H1 (cell line): Measurements from ENCODE around the gene CRCP. TPM values are rescaled to one million over a fixed set of nuclear protein-coding genes. Genes with fewer than 3 reads are reported as not detected.

Experiments
- CTCF ChIA-PET: fragments of 300-600 bp; sonication (Branson Sonifier 250); formaldehyde crosslinking; loops from one replicate; lab custom pipeline; 2021; ENCODE audit not compliant: partially characterized antibody; lab: Charles Lee
- POLR2A ChIA-PET: fragments of 300-600 bp; sonication (Branson Sonifier 250); formaldehyde crosslinking; loops from one replicate; lab custom pipeline; 2021; ENCODE audit warnings: inconsistent platforms; ENCODE audit not compliant: partially characterized antibody; lab: Charles Lee
- DNase-seq, 2 experiments: peaks; one replicate each; pipeline versions ENCODE4 v3.0.0 to v3.0.0-alpha.2; 2010 to 2022; ENCODE audit warnings: low spot score in 2 of 2, low read depth in 1 of 2, mixed read lengths in 1 of 2
- FAIRE-seq: peaks from 2 replicates; lab custom pipeline; 2011; peaks lifted over from hg19 to GRCh38; lab: Jason Lieb, UNC
- H2AFZ ChIP-seq: 2 replicates; pipeline ENCODE4 v1.8.1; 2012; ENCODE audit warnings: low read length, inconsistent platforms
- H2AK5ac ChIP-seq: 2 replicates; pipeline ENCODE4 v1.6.1; 2013; ENCODE audit warnings: low read depth, low read length
- H2BK120ac ChIP-seq: replicated peaks from 2 replicates; pipeline ENCODE3; 2013; ENCODE audit warnings: low read depth, low read length, inconsistent platforms
- H2BK12ac ChIP-seq: 2 replicates; pipeline ENCODE4 v1.6.1; 2013; ENCODE audit warnings: low read depth, low read length
- H2BK15ac ChIP-seq: 2 replicates; pipeline ENCODE4 v1.6.1; 2013; ENCODE audit warnings: low read length
- H2BK20ac ChIP-seq: 2 replicates; pipeline ENCODE4 v1.6.1; 2013; ENCODE audit warnings: low read length
- H2BK5ac ChIP-seq: 2 replicates; pipeline ENCODE4 v1.6.1; 2013; ENCODE audit warnings: low read depth, low read length
- H3K14ac ChIP-seq: 2 replicates; pipeline ENCODE4 v1.6.1; 2013; ENCODE audit warnings: inconsistent platforms; ENCODE audit not compliant: insufficient read length
- H3K18ac ChIP-seq: 2 replicates; pipeline ENCODE4 v1.6.1; 2013; ENCODE audit warnings: low read length; ENCODE audit errors: extremely low read depth
- H3K23ac ChIP-seq: 2 replicates; pipeline ENCODE4 v1.6.1; 2013; ENCODE audit warnings: inconsistent platforms; ENCODE audit not compliant: insufficient read length
- H3K23me2 ChIP-seq: 2 replicates; pipeline ENCODE4 v1.6.1; 2013; ENCODE audit warnings: low read depth, low read length
- H3K27ac ChIP-seq: 2 replicates; pipeline ENCODE4 v1.6.1; 2011; ENCODE audit warnings: low read depth, low read length, inconsistent platforms
- H3K27me3 ChIP-seq, 4 experiments: replicated peaks in 1 of 4; 1 replicate in 1 of 4; 2 replicates in 3 of 4; pipeline versions ENCODE4 v1.6.1 to v1.8.1; 2011 to 2013; ENCODE audit warnings: low read length in 3 of 4, mild to moderate bottlenecking in 3 of 4, inconsistent platforms in 2 of 4, mixed read lengths in 2 of 4, moderate library complexity in 1 of 4; ENCODE audit not compliant: control insufficient read depth in 3 of 4, insufficient read depth in 3 of 4; ENCODE audit errors: extremely low read depth in 1 of 4
- H3K36me3 ChIP-seq, 4 experiments: 2 replicates each; pipeline versions ENCODE4 v1.6.1 to v1.8.1; 2011 to 2013; ENCODE audit warnings: mild to moderate bottlenecking in 4 of 4, low read length in 3 of 4, moderate library complexity in 2 of 4, control low read depth in 1 of 4, inconsistent platforms in 1 of 4; ENCODE audit not compliant: insufficient read depth in 4 of 4, control insufficient read depth in 2 of 4
- H3K4ac ChIP-seq: replicated peaks from 2 replicates; pipeline ENCODE3; 2013; ENCODE audit warnings: low read length, low read depth, mixed read lengths, inconsistent platforms; ENCODE audit not compliant: insufficient read length
- H3K4me1 ChIP-seq, 4 experiments: replicated peaks in 1 of 4; 1 replicate in 1 of 4; 2 replicates in 3 of 4; pipeline versions ENCODE4 v1.6.1 to v1.8.1; 2011 to 2013; ENCODE audit warnings: low read length in 3 of 4, inconsistent platforms in 2 of 4, mixed read lengths in 1 of 4; ENCODE audit not compliant: insufficient read depth in 4 of 4, control insufficient read depth in 3 of 4
- H3K4me2 ChIP-seq, 2 experiments: 2 replicates each; pipeline versions ENCODE4 v1.6.1 to v1.8.1; 2011 to 2013; ENCODE audit warnings: low read depth in 2 of 2, low read length in 2 of 2, control low read depth in 1 of 2, inconsistent platforms in 1 of 2, mild to moderate bottlenecking in 1 of 2; ENCODE audit not compliant: insufficient read depth in 1 of 2
- H3K4me3 ChIP-seq, 4 experiments: fragments of 200-600, 300-600 bp in 1 of 4; sonication (generic), shearing (Covaris generic), sonication (Bioruptor Twin) in 1 of 4; 2 replicates each; pipeline versions ENCODE4 v1.5.1 to v1.8.1; 2011 to 2016; ENCODE audit warnings: low read length in 4 of 4, low read depth in 3 of 4, control low read depth in 2 of 4, inconsistent platforms in 2 of 4, mild to moderate bottlenecking in 2 of 4, mixed read lengths in 1 of 4, moderate library complexity in 1 of 4; ENCODE audit not compliant: insufficient read depth in 2 of 4; ENCODE audit errors: extremely low read depth in 1 of 4
- H3K56ac ChIP-seq: replicated peaks from 2 replicates; pipeline ENCODE3; 2013; ENCODE audit warnings: low read depth, mild to moderate bottlenecking, mixed read lengths, low read length, inconsistent platforms; ENCODE audit not compliant: insufficient read length
- H3K79me1 ChIP-seq: 2 replicates; pipeline ENCODE4 v1.6.1; 2013; ENCODE audit warnings: low read depth, low read length, control low read depth
- H3K79me2 ChIP-seq, 2 experiments: 2 replicates each; pipeline versions ENCODE4 v1.6.1 to v1.8.1; 2012 to 2013; ENCODE audit warnings: low read length in 2 of 2, mild to moderate bottlenecking in 2 of 2, inconsistent platforms in 1 of 2; ENCODE audit not compliant: insufficient read depth in 2 of 2, control insufficient read depth in 1 of 2
- H3K9ac ChIP-seq, 4 experiments: replicated peaks in 1 of 4; 1 replicate in 1 of 4; 2 replicates in 3 of 4; pipeline versions ENCODE4 v1.6.1 to v1.8.1; 2011 to 2013; ENCODE audit warnings: low read depth in 3 of 4, low read length in 3 of 4, control low read depth in 2 of 4, mild to moderate bottlenecking in 2 of 4, moderate library complexity in 2 of 4, inconsistent platforms in 1 of 4; ENCODE audit errors: extremely low read depth in 1 of 4
- H3K9me3 ChIP-seq, 2 experiments: 2 replicates each; pipeline versions ENCODE4 v1.6.1 to v1.8.1; 2012 to 2013; ENCODE audit warnings: mild to moderate bottlenecking in 2 of 2, moderate library complexity in 2 of 2, control low read depth in 1 of 2, inconsistent platforms in 1 of 2, low read depth in 1 of 2, low read length in 1 of 2, mixed read lengths in 1 of 2; ENCODE audit not compliant: insufficient read depth in 2 of 2
- H4K20me1 ChIP-seq, 2 experiments: replicated peaks in 1 of 2; 2 replicates each; pipeline versions ENCODE3 to v1.8.1; 2011 to 2013; ENCODE audit warnings: inconsistent platforms in 2 of 2, low read length in 2 of 2, mild to moderate bottlenecking in 1 of 2; ENCODE audit not compliant: insufficient read depth in 2 of 2, control insufficient read depth in 1 of 2
- H4K5ac ChIP-seq: 2 replicates; pipeline ENCODE4 v1.6.1; 2013; ENCODE audit warnings: low read length, low read depth, mixed read lengths, inconsistent platforms; ENCODE audit not compliant: insufficient read length
- H4K8ac ChIP-seq: 2 replicates; pipeline ENCODE4 v1.8.0; 2013; ENCODE audit warnings: mild to moderate bottlenecking, moderate library complexity, low read length, inconsistent platforms; ENCODE audit not compliant: insufficient read depth; ENCODE audit errors: extremely low read depth
- H4K91ac ChIP-seq: replicated peaks from 2 replicates; pipeline ENCODE3; 2013; ENCODE audit warnings: low read length, mixed read lengths, inconsistent platforms; ENCODE audit not compliant: insufficient read length
- ASH2L ChIP-seq: fragments of 200-600, 300-600 bp; sonication (generic); IDR thresholded peaks from one replicate; pipeline ENCODE4 v1.7.1; 2017; ENCODE audit warnings: low read length
- ATF2 ChIP-seq: IDR thresholded peaks from 2 replicates; pipeline ENCODE4 v1.6.1; 2012; ENCODE audit warnings: low read length, inconsistent platforms
- CBX5 ChIP-seq: fragments of 300-800, 300-1000 bp; sonication (generic); IDR thresholded peaks from 2 replicates; pipeline ENCODE4 v1.7.1; 2016; ENCODE audit warnings: antibody characterized with exemption, low read length, low read depth
- FOSL1 ChIP-seq: IDR thresholded peaks from 2 replicates; pipeline ENCODE4 v1.6.1; 2011; ENCODE audit warnings: mild to moderate bottlenecking, low read depth, low read length, moderate library complexity; ENCODE audit not compliant: insufficient read depth
- POLR2AphosphoS5 ChIP-seq: IDR thresholded peaks from 2 replicates; pipeline ENCODE4 v1.6.1; 2011; ENCODE audit warnings: low read depth, low read length
- RAD21 ChIP-seq, 2 experiments: IDR thresholded peaks in 1 of 2; conservative IDR thresholded peaks in 1 of 2; 2 replicates each; pipeline ENCODE4 v1.6.1; 2011; ENCODE audit warnings: low read depth in 2 of 2, low read length in 2 of 2, improper control_type of control experiment in 1 of 2, inconsistent platforms in 1 of 2, mild to moderate bottlenecking in 1 of 2, moderate library complexity in 1 of 2
- RBBP5 ChIP-seq: IDR thresholded peaks from 2 replicates; pipeline ENCODE4 v1.7.1; 2012; ENCODE audit warnings: low read depth, mild to moderate bottlenecking, inconsistent platforms, low read length, moderate library complexity, borderline replicate concordance
- WGBS, 2 experiments: shearing (Covaris generic) in 1 of 2; methylation state at CpG; one replicate each; pipeline versions ENCODE4 v1.1.6 to v1.1.7; 2013 to 2015; ENCODE audit warnings: low lambda C conversion rate in 2 of 2, mixed read lengths in 2 of 2, inconsistent platforms in 1 of 2, low coverage in 1 of 2, missing lambda C conversion rate in 1 of 2; ENCODE audit not compliant: insufficient replicate concordance in 2 of 2, insufficient coverage in 1 of 2, insufficient read length in 1 of 2; ENCODE audit errors: extremely low coverage in 1 of 2, missing lambda C conversion rate in 1 of 2; 5-methylcytosine and 5-hydroxymethylcytosine counted together
- polyA plus RNA-seq, 7 experiments: library from polyadenylated mRNA; depleted of rRNA in 3 of 7; stranded (reverse) in 5 of 7; unstranded in 2 of 7; fragments of >200 nt in 5 of 7; fragments of 200-250 nt in 2 of 7; gene quantifications; 1 replicate in 5 of 7; 2 replicates in 1 of 7; 4 replicates in 1 of 7; pipeline versions ENCODE4 v1.2.1 to v1.2.3, GENCODE V29; 2011 to 2013; ENCODE audit warnings: missing spikeins in 2 of 7, mixed read lengths in 2 of 7
- total RNA-seq: library from RNA; stranded (reverse); fragmentation: NEBNext Ultra II Directional; extraction: Animal tissue kit (Norgen Biotek cat#: 25700); gene quantifications from 2 replicates; pipeline ENCODE4 v1.2.1, GENCODE V29; 2021
- TF ChIP-seq, protein P1 (sequence below), 3 experiments: IDR thresholded peaks; 1 replicate in 2 of 3; 2 replicates in 1 of 3; pipeline versions ENCODE4 v1.5.1 to v1.6.1; 2011; ENCODE audit warnings: low read length in 3 of 3, mild to moderate bottlenecking in 3 of 3, inconsistent platforms in 2 of 3, low read depth in 1 of 3, moderate library complexity in 1 of 3; ENCODE audit not compliant: insufficient read depth in 1 of 3; ENCODE audit errors: control extremely low read depth in 1 of 3

The CRCP gene
- total and polyA plus RNA-seq, 2 of the 8 experiments (the other 6 are each of a cell fraction or from before 2014, with no cell fraction given), result 15.0 to 29.3 TPM

DNA sequence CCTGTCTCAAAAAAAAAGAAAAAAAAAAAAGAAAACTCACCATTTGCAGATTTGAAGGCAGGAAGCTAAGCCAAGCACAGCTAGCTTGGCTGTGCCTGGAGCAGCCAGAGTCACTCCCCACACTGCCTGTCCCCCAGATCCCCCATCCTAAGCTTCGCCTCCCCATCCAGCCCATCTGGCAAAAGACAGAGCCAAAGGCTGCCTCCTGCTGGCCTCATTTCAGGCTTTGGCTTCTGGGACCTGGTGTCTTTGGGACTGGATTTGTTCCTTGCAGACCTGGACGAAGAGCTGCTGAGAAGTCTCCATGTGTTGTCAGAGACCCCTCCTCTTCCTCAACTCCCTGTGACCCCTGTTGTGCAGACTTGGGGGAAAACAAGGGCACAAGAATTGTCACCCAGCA lies 31.0 kb upstream of the CRCP start:
- Histone ChIP-seq H3K23ac (no peak overlapping the region), H4K8ac (no peak overlapping the region), H3K14ac (no peak overlapping the region), H4K91ac (no peak overlapping the region)
- DNase-seq, result no peak
- TF ChIP-seq RBBP5 (no peak), FOSL1 (no peak), RAD21 (IDR thresholded peaks at IDR 0.05 in 1 of 2, conservative IDR thresholded peaks at IDR 0.05 in 1 of 2; ENCODE audit: low read depth in 2 of 2, low read length in 2 of 2) (peak; percentile 13 to 46; a peak in 2 of 4 replicates), POLR2AphosphoS5 (no peak), CBX5 (no peak), ATF2 (no peak), ASH2L (no peak)
- TF ChIP-seq, protein P1, sequence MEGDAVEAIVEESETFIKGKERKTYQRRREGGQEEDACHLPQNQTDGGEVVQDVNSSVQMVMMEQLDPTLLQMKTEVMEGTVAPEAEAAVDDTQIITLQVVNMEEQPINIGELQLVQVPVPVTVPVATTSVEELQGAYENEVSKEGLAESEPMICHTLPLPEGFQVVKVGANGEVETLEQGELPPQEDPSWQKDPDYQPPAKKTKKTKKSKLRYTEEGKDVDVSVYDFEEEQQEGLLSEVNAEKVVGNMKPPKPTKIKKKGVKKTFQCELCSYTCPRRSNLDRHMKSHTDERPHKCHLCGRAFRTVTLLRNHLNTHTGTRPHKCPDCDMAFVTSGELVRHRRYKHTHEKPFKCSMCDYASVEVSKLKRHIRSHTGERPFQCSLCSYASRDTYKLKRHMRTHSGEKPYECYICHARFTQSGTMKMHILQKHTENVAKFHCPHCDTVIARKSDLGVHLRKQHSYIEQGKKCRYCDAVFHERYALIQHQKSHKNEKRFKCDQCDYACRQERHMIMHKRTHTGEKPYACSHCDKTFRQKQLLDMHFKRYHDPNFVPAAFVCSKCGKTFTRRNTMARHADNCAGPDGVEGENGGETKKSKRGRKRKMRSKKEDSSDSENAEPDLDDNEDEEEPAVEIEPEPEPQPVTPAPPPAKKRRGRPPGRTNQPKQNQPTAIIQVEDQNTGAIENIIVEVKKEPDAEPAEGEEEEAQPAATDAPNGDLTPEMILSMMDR (IDR thresholded peaks at IDR 0.05; ENCODE audit: control extremely low read depth in 1 of 3, insufficient read depth in 1 of 3, low read depth in 1 of 3, low read length in 3 of 3), result peak; percentile 22 to 39 (median 38)
- TF ChIP-seq, all 59 proteins: peak for 2
- H3K27me3 ChIP-seq, result no peaks in the 10 kb centered on the region
- no peak for FAIRE-seq
- H3K18ac ChIP-seq, result no peak overlapping the region
- H3K4ac ChIP-seq, result no peak overlapping the region
- peaks cover 0 to 2% (median under 1%) of the 10 kb centered on the region in 4 experiments; a peak in 3 of 7 replicates for H3K4me1 ChIP-seq
- H3K27ac ChIP-seq, result no peak overlapping the region
- no peak overlapping the region for H2BK12ac ChIP-seq
- no peak overlapping the region for H2BK20ac ChIP-seq
- CTCF ChIA-PET, result interaction anchor here (0.6 to 1.6 kb wide), 4 partner anchors 10 to 778 kb away, joined by 3 to 5 read pairs (median 4); no protein-coding TSS in a partner anchor
- H2BK120ac ChIP-seq, result no peak overlapping the region
- WGBS, 2 experiments, result 88% methylated on average over 2 of the region's 2 CpGs; no CpG with 5 or more reads in 1 of the 2 experiments
- no peak overlapping the region for H2AFZ ChIP-seq
- POLR2A ChIA-PET, result interaction anchor here (0.6 to 2.6 kb wide), 4 partner anchors 8 to 333 kb away, joined by 3 to 9 read pairs (median 4); partner anchors contain the start of gene ASL
- peaks cover 0 to 6% of the 10 kb centered on the region in 2 experiments for H4K20me1 ChIP-seq
- no peak overlapping the region for H2BK5ac ChIP-seq
- H3K79me2 ChIP-seq, result no peaks in the 10 kb centered on the region
- H2BK15ac ChIP-seq, result no peak overlapping the region
- no peak overlapping the region for H3K4me2 ChIP-seq
- H3K23me2 ChIP-seq, result no peaks in the 10 kb centered on the region
- no peak overlapping the region for H4K5ac ChIP-seq
- H3K4me3 ChIP-seq, result no peak overlapping the region
- H3K79me1 ChIP-seq, result peaks cover 2% of the 10 kb centered on the region; the same call in 1 of the 2 replicates
- no peak overlapping the region for H2AK5ac ChIP-seq
- peaks cover 0 to 8% (median 0%) of the 10 kb centered on the region in 4 experiments; a peak in 1 of 8 replicates for H3K36me3 ChIP-seq
- H3K9me3 ChIP-seq, result no peaks in the 10 kb centered on the region
- no peak overlapping the region for H3K56ac ChIP-seq
- H3K9ac ChIP-seq, result no peak overlapping the region
